Measurements from ENCODE around the gene SEC14L5. TPM values are rescaled to one million over a fixed set of nuclear protein-coding genes. Genes with fewer than 3 reads are reported as not detected.

SEC14L5 gene
- total and polyA plus RNA-seq, 9 donors = 0.11 to 1.5 (median 0.38) TPM

- no peak for TF ChIP-seq EP300 (IDR thresholded peaks at IDR 0.05)
- no peak for TF ChIP-seq CTCF (IDR thresholded peaks at IDR 0.05)
- TF ChIP-seq POLR2A (IDR thresholded peaks at IDR 0.05) = no peak
- Histone ChIP-seq H3K27me3 (no peaks in the 10 kb centered on the region), H3K27ac (no peak overlapping the region), H3K36me3 (no peaks in the 10 kb centered on the region), H3K9me3 (no peaks in the 10 kb centered on the region), H3K4me1 (ENCODE audit: insufficient read depth) (no peaks in the 10 kb centered on the region), H3K4me3 (no peak overlapping the region)
- intact Hi-C loops (cut with DNase I) = no loop called here
- 83 to 91% (median 87%) methylated on average over 16 of the region's 16 CpGs for WGBS, 3 donors
- no peak for DNase-seq
These were observed 97.0 kb downstream of the SEC14L5 start for GRCh38 chr16:5054876-5055865.

GRCh38 chr16:5056352-5056751, 98.2 kb downstream of the SEC14L5 start:
- no peak for DNase-seq
- Histone ChIP-seq H3K4me1 (ENCODE audit: insufficient read depth) (no peaks in the 10 kb centered on the region), H3K4me3 (no peak overlapping the region), H3K9me3 (no peaks in the 10 kb centered on the region), H3K27ac (no peak overlapping the region), H3K36me3 (no peaks in the 10 kb centered on the region), H3K27me3 (no peaks in the 10 kb centered on the region)
- TF ChIP-seq CTCF (IDR thresholded peaks at IDR 0.05) (no peak), POLR2A (IDR thresholded peaks at IDR 0.05) (no peak)
- intact Hi-C loops (cut with DNase I) = no loop called here
- 16 to 21% (median 18%) methylated on average over 11 of the region's 11 CpGs for WGBS, 3 donors

GRCh38 chr16:5058476-5058875, 100.3 kb downstream of the SEC14L5 start:
- Histone ChIP-seq H3K36me3 (no peaks in the 10 kb centered on the region), H3K27ac (no peak overlapping the region), H3K4me1 (ENCODE audit: insufficient read depth) (no peaks in the 10 kb centered on the region), H3K27me3 (no peaks in the 10 kb centered on the region), H3K9me3 (no peaks in the 10 kb centered on the region), H3K4me3 (no peak overlapping the region)
- DNase-seq = no peak
- no peak for TF ChIP-seq CTCF (IDR thresholded peaks at IDR 0.05)
- no peak for TF ChIP-seq POLR2A (IDR thresholded peaks at IDR 0.05)
- intact Hi-C loops (cut with DNase I) = no loop called here
- 36 to 43% (median 41%) methylated on average over 7 of the region's 7 CpGs for WGBS, 3 donors

- TF ChIP-seq CTCF (IDR thresholded peaks at IDR 0.05) (no peak), EP300 (IDR thresholded peaks at IDR 0.05) (no peak), POLR2A (IDR thresholded peaks at IDR 0.05) (no peak)
- WGBS, 3 donors = 57 to 68% (median 63%) methylated on average over 6 of the region's 6 CpGs
- Histone ChIP-seq H3K36me3 (no peaks in the 10 kb centered on the region), H3K4me1 (ENCODE audit: insufficient read depth) (no peaks in the 10 kb centered on the region), H3K27me3 (no peaks in the 10 kb centered on the region), H3K9me3 (no peaks in the 10 kb centered on the region), H3K27ac (no peak overlapping the region), H3K4me3 (no peak overlapping the region)
- DNase-seq = no peak
- intact Hi-C loops (cut with DNase I) = no loop called here
These were observed 101.4 kb downstream of the SEC14L5 start for GRCh38 chr16:5059386-5060072.

Data from ovary (tissue), 9 donors.